ENCODE results near the gene ZBTB45. TPM values are rescaled to one million over a fixed set of nuclear protein-coding genes. Genes with fewer than 3 reads are reported as not detected.

ZBTB45 gene
- total RNA-seq, 1 donor: 14.3 TPM

- no peak for DNase-seq (ENCODE audit: low read depth in 2 of 3, low spot score in 2 of 3)
Measured at GRCh38 chr19:58555369-58555885, 35.8 kb upstream of the ZBTB45 start.

GRCh38 chr19:58554494-58555368, 35.1 kb upstream of the ZBTB45 start, which contains the start of gene CHMP2A:
Gene CHMP2A, minus strand, starts transcription at chr19:58555105. Its CDS starts 893 bp downstream, at chr19:58554212.
- DNase-seq (ENCODE audit: low read depth in 2 of 3, low spot score in 2 of 3): peak; percentile 91 to 97 (median 97)

- no peak for DNase-seq (ENCODE audit: low read depth in 2 of 3, low spot score in 2 of 3)
Measured at GRCh38 chr19:58553799-58554493, 34.3 kb upstream of the ZBTB45 start.

GRCh38 chr19:58552655-58553054, 33.0 kb upstream of the ZBTB45 start:
- no peak for DNase-seq (ENCODE audit: low read depth in 2 of 3, low spot score in 2 of 3)

- no peak for DNase-seq (ENCODE audit: low read depth in 2 of 3, low spot score in 2 of 3)
Measured at GRCh38 chr19:58551577-58552471, 32.2 kb upstream of the ZBTB45 start.

- no peak for DNase-seq (ENCODE audit: low read depth in 2 of 3, low spot score in 2 of 3)
Measured at GRCh38 chr19:58551123-58551497, 31.5 kb upstream of the ZBTB45 start.

GRCh38 chr19:58550362-58551122, 30.9 kb upstream of the ZBTB45 start:
- DNase-seq (ENCODE audit: low read depth in 2 of 3, low spot score in 2 of 3): no peak

- DNase-seq (ENCODE audit: low read depth in 2 of 3, low spot score in 2 of 3): no peak
Measured at GRCh38 chr19:58549664-58550361, 30.2 kb upstream of the ZBTB45 start.

GRCh38 chr19:58548859-58549663, 29.5 kb upstream of the ZBTB45 start:
- no peak for DNase-seq (ENCODE audit: low read depth in 2 of 3, low spot score in 2 of 3)

- no peak for DNase-seq (ENCODE audit: low read depth in 2 of 3, low spot score in 2 of 3)
Measured at GRCh38 chr19:58547323-58548312, 28.0 kb upstream of the ZBTB45 start.

- no peak for DNase-seq (ENCODE audit: low read depth in 2 of 3, low spot score in 2 of 3)
Measured at GRCh38 chr19:58546019-58546530, 26.5 kb upstream of the ZBTB45 start.

- no peak for DNase-seq (ENCODE audit: low read depth in 2 of 3, low spot score in 2 of 3)
Measured at GRCh38 chr19:58545286-58546018, 25.8 kb upstream of the ZBTB45 start.

- DNase-seq (ENCODE audit: low read depth in 2 of 3, low spot score in 2 of 3): peak in 1 of 3 donors; percentile 76
Measured at GRCh38 chr19:58544591-58545285, 25.1 kb upstream of the ZBTB45 start.

- DNase-seq (ENCODE audit: low read depth in 2 of 3, low spot score in 2 of 3): peak; percentile 99 to 100 (median 99)
Measured at GRCh38 chr19:58543826-58544590, 24.4 kb upstream of the ZBTB45 start, which contains the start of gene TRIM28. Gene TRIM28, plus strand, starts transcription at chr19:58544064. Its CDS starts 694 bp downstream, at chr19:58544758.

Measured in hematopoietic multipotent progenitor cell (in vitro differentiated cells).